Mammary epithelial cell (primary cell): ENCODE results near the gene SLC6A13.

Experiments
- EZH2 ChIP-seq: IDR thresholded peaks from 2 replicates; pipeline ENCODE4 v1.6.1; 2012; ENCODE audit warnings: low read length, inconsistent platforms, borderline replicate concordance
- TF ChIP-seq, protein P1 (sequence below), 2 donors: IDR thresholded peaks in 1 of 2; conservative IDR thresholded peaks in 1 of 2; 2 replicates each; pipeline ENCODE4 v1.5.1; 2011 to 2012; ENCODE audit warnings: inconsistent platforms in 2 of 2, low read length in 2 of 2, mild to moderate bottlenecking in 2 of 2, control low read depth in 1 of 2, low read depth in 1 of 2; ENCODE audit not compliant: insufficient read depth in 1 of 2; ENCODE audit errors: extremely low read depth in 1 of 2

DNA sequence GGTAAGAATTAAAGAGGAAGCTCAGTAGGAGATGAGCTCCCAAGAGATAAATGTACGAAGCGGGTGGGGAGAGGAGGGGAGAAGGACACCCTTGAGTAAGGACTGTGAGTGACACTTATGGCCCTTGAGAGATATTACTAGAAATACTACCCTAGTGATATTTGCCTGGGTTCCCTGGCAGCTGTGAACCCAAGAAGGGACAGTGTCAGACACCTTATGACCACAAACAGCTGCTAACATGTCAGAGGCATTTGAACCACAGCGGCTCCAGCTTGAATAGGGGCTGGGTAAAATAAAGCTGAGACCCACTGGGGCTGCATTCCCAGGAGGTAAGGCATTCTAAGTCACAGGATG, 29.0 kb downstream of the SLC6A13 start:
- TF ChIP-seq, protein P1, sequence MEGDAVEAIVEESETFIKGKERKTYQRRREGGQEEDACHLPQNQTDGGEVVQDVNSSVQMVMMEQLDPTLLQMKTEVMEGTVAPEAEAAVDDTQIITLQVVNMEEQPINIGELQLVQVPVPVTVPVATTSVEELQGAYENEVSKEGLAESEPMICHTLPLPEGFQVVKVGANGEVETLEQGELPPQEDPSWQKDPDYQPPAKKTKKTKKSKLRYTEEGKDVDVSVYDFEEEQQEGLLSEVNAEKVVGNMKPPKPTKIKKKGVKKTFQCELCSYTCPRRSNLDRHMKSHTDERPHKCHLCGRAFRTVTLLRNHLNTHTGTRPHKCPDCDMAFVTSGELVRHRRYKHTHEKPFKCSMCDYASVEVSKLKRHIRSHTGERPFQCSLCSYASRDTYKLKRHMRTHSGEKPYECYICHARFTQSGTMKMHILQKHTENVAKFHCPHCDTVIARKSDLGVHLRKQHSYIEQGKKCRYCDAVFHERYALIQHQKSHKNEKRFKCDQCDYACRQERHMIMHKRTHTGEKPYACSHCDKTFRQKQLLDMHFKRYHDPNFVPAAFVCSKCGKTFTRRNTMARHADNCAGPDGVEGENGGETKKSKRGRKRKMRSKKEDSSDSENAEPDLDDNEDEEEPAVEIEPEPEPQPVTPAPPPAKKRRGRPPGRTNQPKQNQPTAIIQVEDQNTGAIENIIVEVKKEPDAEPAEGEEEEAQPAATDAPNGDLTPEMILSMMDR (conservative IDR thresholded peaks at IDR 0.05 in 1 of 2, IDR thresholded peaks at IDR 0.05 in 1 of 2; ENCODE audit: extremely low read depth in 1 of 2, insufficient read depth in 1 of 2, low read depth in 1 of 2, low read length in 2 of 2), result no peak
- no peak for TF ChIP-seq EZH2
